Endodermal cell (in vitro differentiated cells): ENCODE measurements around the gene KIF4B. TPM values are rescaled to one million over a fixed set of nuclear protein-coding genes. Genes with fewer than 3 reads are reported as not detected.

ENCODE experiments used
- DNase-seq: peaks from one replicate; pipeline ENCODE4 v3.0.0-alpha.2; 2017
- H3K27ac ChIP-seq: 2 replicates; pipeline ENCODE4 v1.5.1; 2013; ENCODE audit warnings: mild to moderate bottlenecking, low read depth, low read length, moderate library complexity
- H3K27me3 ChIP-seq: 2 replicates; pipeline ENCODE4 v1.6.1; 2013; ENCODE audit warnings: mild to moderate bottlenecking, low read length, moderate library complexity; ENCODE audit not compliant: insufficient read depth, control insufficient read depth, poor library complexity, severe bottlenecking
- H3K36me3 ChIP-seq: 2 replicates; pipeline ENCODE4 v1.7.0; 2013; ENCODE audit warnings: mild to moderate bottlenecking, low read length, moderate library complexity; ENCODE audit not compliant: control insufficient read depth, insufficient read depth
- H3K4me1 ChIP-seq: one replicate; pipeline ENCODE4 v1.7.0; 2013; ENCODE audit warnings: low read length; ENCODE audit not compliant: control insufficient read depth, insufficient read depth
- H3K4me3 ChIP-seq: 2 replicates; pipeline ENCODE4 v1.5.1; 2013; ENCODE audit warnings: mild to moderate bottlenecking, low read length, moderate library complexity
- H3K9ac ChIP-seq: 2 replicates; pipeline ENCODE4 v1.6.1; 2013; ENCODE audit warnings: mild to moderate bottlenecking, low read length, moderate library complexity; ENCODE audit not compliant: poor library complexity, severe bottlenecking; ENCODE audit errors: extremely low read depth
- H3K9me3 ChIP-seq: 2 replicates; pipeline ENCODE4 v1.6.1; 2013; ENCODE audit warnings: mild to moderate bottlenecking, low read length, moderate library complexity; ENCODE audit not compliant: control insufficient read depth
- H3K27ac Mint-ChIP-seq: 2 replicates; pipeline ENCODE4 v1.8.0; 2020; ENCODE audit warnings: mixed read lengths
- H3K27me3 Mint-ChIP-seq: 2 replicates; pipeline ENCODE4 v1.8.0; 2021; ENCODE audit warnings: mild to moderate bottlenecking, mixed read lengths; ENCODE audit not compliant: insufficient read depth
- H3K36me3 Mint-ChIP-seq: 2 replicates; pipeline ENCODE4 v1.8.0; 2020; ENCODE audit warnings: low read depth, mixed read lengths
- H3K4me1 Mint-ChIP-seq: 2 replicates; pipeline ENCODE4 v1.8.0; 2020; ENCODE audit warnings: mixed read lengths
- H3K4me3 Mint-ChIP-seq: 2 replicates; pipeline ENCODE4 v1.8.0; 2020; ENCODE audit warnings: mild to moderate bottlenecking, moderate library complexity, mixed read lengths
- H3K9me3 Mint-ChIP-seq: 2 replicates; pipeline ENCODE4 v1.8.0; 2020; ENCODE audit warnings: mild to moderate bottlenecking, mixed read lengths
- CTCF ChIP-seq: fragments of 200-600 bp; sonication (generic); conservative IDR thresholded peaks from 2 replicates; pipeline ENCODE4 v1.5.0; 2021; ENCODE audit warnings: antibody characterized with exemption, mild to moderate bottlenecking
- WGBS, 2 experiments: methylation state at CpG; one replicate each; pipeline versions ENCODE4 v1.1.5 to v1.1.7; 2013; ENCODE audit warnings: missing lambda C conversion rate in 2 of 2, mixed read lengths in 1 of 2; ENCODE audit not compliant: insufficient coverage in 1 of 2, insufficient read length in 1 of 2; 5-methylcytosine and 5-hydroxymethylcytosine counted together
- total RNA-seq, 2 donors: library from RNA; stranded (reverse); fragmentation: NEBNext Ultra II Directional in 1 of 2; extraction: Animal tissue kit (Norgen Biotek cat#: 25700) in 1 of 2; gene quantifications; 2 replicates in 1 of 2; 3 replicates in 1 of 2; pipeline ENCODE4 v1.2.1, GENCODE V29; 2021

Gene KIF4B
- total RNA-seq, 2 donors from 2014 or later = 0.18 TPM; not detected in 1

- no peaks in the 10 kb centered on the region for H3K27me3 ChIP-seq
- H3K36me3 ChIP-seq = no peaks in the 10 kb centered on the region
- H3K4me3 ChIP-seq = no peak overlapping the region
- no peak for DNase-seq
- no peak overlapping the region for H3K27ac Mint-ChIP-seq
- no peaks in the 10 kb centered on the region for H3K4me1 ChIP-seq
- H3K27me3 Mint-ChIP-seq = peaks cover 3% of the 10 kb centered on the region
- peaks cover 6% of the 10 kb centered on the region for H3K9me3 Mint-ChIP-seq
- no peaks in the 10 kb centered on the region for H3K36me3 Mint-ChIP-seq
- H3K4me1 Mint-ChIP-seq = no peaks in the 10 kb centered on the region
- TF ChIP-seq CTCF = no peak
- peaks cover 6% of the 10 kb centered on the region for H3K9me3 ChIP-seq
- H3K9ac ChIP-seq = no peak overlapping the region
- 85 to 92% methylated on average over 3 of the region's 3 CpGs for WGBS, 2 experiments
- H3K4me3 Mint-ChIP-seq = no peak overlapping the region
- H3K27ac ChIP-seq = no peak overlapping the region
These were observed 9.8 kb downstream of the KIF4B start for GRCh38 chr5:155023320-155023719.

- Mint-ChIP-seq H3K27ac (no peak overlapping the region), H3K36me3 (no peaks in the 10 kb centered on the region), H3K4me3 (no peak overlapping the region), H3K9me3 (no peaks in the 10 kb centered on the region), H3K27me3 (peaks cover 3% of the 10 kb centered on the region), H3K4me1 (no peaks in the 10 kb centered on the region)
- Histone ChIP-seq H3K4me1 (no peaks in the 10 kb centered on the region), H3K9me3 (peaks cover 1% of the 10 kb centered on the region), H3K4me3 (no peak overlapping the region), H3K9ac (no peak overlapping the region), H3K27ac (no peak overlapping the region), H3K36me3 (no peaks in the 10 kb centered on the region), H3K27me3 (no peaks in the 10 kb centered on the region)
- no peak for TF ChIP-seq CTCF
- 93% methylated on average over 5 of the region's 5 CpGs for WGBS, 2 experiments
- DNase-seq = peak; percentile 69
These were observed 10.5 kb downstream of the KIF4B start for GRCh38 chr5:155024015-155024414.

- H3K4me1 Mint-ChIP-seq = no peaks in the 10 kb centered on the region
- TF ChIP-seq CTCF = no peak
- H3K4me3 Mint-ChIP-seq = no peak overlapping the region
- H3K9me3 Mint-ChIP-seq = no peaks in the 10 kb centered on the region
- Histone ChIP-seq H3K4me3 (no peak overlapping the region), H3K27ac (no peak overlapping the region), H3K27me3 (no peaks in the 10 kb centered on the region), H3K36me3 (no peaks in the 10 kb centered on the region), H3K9ac (no peak overlapping the region), H3K4me1 (no peaks in the 10 kb centered on the region), H3K9me3 (no peaks in the 10 kb centered on the region)
- H3K36me3 Mint-ChIP-seq = no peaks in the 10 kb centered on the region
- peaks cover 3% of the 10 kb centered on the region for H3K27me3 Mint-ChIP-seq
- 86 to 88% methylated on average over 2 of the region's 2 CpGs for WGBS, 2 experiments
- DNase-seq = no peak
- H3K27ac Mint-ChIP-seq = no peak overlapping the region
These were observed 12.3 kb downstream of the KIF4B start for GRCh38 chr5:155025895-155026294.
